ENCODE results near the gene FETUB.

The FETUB gene, protein sequence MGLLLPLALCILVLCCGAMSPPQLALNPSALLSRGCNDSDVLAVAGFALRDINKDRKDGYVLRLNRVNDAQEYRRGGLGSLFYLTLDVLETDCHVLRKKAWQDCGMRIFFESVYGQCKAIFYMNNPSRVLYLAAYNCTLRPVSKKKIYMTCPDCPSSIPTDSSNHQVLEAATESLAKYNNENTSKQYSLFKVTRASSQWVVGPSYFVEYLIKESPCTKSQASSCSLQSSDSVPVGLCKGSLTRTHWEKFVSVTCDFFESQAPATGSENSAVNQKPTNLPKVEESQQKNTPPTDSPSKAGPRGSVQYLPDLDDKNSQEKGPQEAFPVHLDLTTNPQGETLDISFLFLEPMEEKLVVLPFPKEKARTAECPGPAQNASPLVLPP

GRCh38 chr3:186639778-186640472 is at the start of gene FETUB:
Gene FETUB, plus strand, starts transcription at chr3:186640399. Its CDS starts 62 bp downstream, at chr3:186640461.
- in situ Hi-C loops (cut with MboI; ENCODE audit: low sequenced_read_pairs): no loop called here

DNA sequence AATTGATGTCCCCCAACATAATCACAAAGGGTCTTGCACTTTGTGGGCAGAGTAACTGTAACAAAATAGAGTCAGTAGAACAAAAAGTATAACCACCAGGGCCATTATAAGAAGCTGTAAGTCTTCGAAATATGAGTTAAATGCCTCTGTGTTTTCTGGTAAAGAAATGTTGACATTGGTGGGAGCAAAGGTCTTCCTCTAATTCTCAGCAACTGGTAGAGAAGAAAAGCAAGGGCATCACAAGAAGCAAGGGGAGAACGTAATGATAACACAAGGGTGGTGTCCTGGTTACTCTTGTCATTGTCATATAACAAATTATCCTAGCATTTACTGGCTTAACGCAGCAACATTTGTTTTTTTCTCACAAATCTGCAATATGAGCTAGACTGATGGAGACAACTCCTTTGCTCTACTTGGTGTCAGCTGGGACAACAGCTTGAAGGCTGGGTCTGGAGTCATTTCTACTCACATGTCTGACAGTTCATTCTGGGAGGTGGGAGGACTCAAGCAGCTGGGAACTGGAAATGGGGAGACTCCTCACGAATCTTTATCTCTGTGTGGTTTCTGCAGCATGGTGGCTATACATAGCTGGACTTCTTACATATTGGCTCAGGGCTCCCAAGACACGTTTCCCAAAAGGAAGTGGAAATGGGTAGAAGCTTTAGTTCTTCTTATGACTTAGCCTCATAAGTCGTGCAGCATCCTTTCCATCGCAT is 49.5 kb upstream of the FETUB start:
- in situ Hi-C loops (cut with MboI; ENCODE audit: low sequenced_read_pairs): no loop called here

GRCh38 chr3:186592682-186593081 is 47.5 kb upstream of the FETUB start:
- in situ Hi-C loops (cut with MboI; ENCODE audit: low sequenced_read_pairs): no loop called here

DNA sequence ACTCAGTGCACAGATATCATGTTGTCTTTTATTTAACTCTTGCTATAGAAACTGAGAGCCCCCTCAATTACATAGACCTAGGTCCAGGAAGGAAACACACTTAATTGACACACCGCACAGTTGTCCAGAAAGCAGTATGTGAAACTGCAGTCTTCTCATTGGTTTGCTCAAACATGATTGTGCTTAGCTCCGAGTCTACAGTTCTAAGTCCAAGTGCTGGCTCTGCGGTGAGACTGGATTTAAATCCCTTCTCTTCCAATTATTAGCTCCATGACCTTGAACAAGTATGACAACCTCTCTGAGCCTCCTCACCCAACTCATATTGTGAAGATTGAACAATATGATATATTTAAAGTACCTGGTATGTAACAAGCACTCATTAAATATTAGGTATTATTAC is 46.3 kb upstream of the FETUB start:
- in situ Hi-C loops (cut with MboI; ENCODE audit: low sequenced_read_pairs): no loop called here

DNA sequence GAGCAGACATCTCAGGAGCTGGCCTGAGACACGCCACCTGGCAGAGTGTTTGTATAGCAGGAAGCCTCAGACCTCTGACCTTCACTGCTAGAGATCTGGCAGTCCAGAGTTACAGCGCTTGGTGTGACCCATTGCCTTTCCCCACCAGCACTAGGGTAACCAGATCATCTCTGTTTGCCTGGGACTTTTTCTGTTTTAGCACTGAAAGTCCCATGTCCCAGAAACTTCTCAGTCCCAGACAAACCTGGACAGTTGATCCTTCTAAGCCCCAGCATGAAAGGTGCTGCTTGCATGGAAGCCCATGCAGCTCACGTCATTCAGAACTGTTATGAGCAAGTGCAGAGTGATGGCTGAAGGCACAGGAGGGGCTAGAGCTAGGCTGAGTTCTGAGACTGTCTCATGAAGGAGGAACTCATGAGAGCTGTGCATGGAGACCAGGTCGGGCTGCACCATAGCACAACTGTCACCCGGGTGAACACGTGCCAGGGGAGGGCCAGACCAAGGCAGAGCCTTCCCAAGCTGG is 45.5 kb upstream of the FETUB start:
- in situ Hi-C loops (cut with MboI; ENCODE audit: low sequenced_read_pairs): no loop called here

- in situ Hi-C loops (cut with MboI; ENCODE audit: low sequenced_read_pairs): no loop called here
These were observed 43.5 kb upstream of the FETUB start for GRCh38 chr3:186596568-186597287.

GRCh38 chr3:186598108-186598784 is 42.0 kb upstream of the FETUB start:
- in situ Hi-C loops (cut with MboI; ENCODE audit: low sequenced_read_pairs): no loop called here

DNA sequence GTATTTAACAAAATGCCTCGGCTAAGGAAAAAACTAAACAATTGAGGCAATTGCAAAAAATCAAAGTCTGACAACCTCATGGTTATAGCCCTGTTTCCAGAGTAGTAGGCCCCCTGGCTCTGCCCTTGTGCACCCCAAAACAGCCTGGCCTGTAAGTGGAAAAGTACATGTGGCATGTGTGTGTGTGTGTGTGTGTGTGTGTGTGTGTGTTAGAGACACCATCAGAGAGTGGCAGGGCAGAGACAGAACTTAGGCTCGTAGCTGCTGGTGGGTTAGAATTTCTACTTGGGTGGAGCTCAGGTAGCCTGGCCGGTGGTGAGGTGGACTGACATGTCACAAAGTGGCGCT is 41.4 kb upstream of the FETUB start:
- in situ Hi-C loops (cut with MboI; ENCODE audit: low sequenced_read_pairs): no loop called here

- in situ Hi-C loops (cut with MboI; ENCODE audit: low sequenced_read_pairs): no loop called here
These were observed 40.9 kb upstream of the FETUB start for GRCh38 chr3:186599142-186599784.

- in situ Hi-C loops (cut with MboI; ENCODE audit: low sequenced_read_pairs): loop anchor here (25.0 kb wide), 2 partner anchors 213 to 563 kb away; partner anchors contain the start of gene RFC4
These were observed 40.4 kb upstream of the FETUB start for GRCh38 chr3:186599785-186600166.

GRCh38 chr3:186600896-186601295 is 39.3 kb upstream of the FETUB start:
- in situ Hi-C loops (cut with MboI; ENCODE audit: low sequenced_read_pairs): loop anchor here (25.0 kb wide), 2 partner anchors 211 to 561 kb away; partner anchors contain the start of gene RFC4

- in situ Hi-C loops (cut with MboI; ENCODE audit: low sequenced_read_pairs): loop anchor here (25.0 kb wide), 2 partner anchors 209 to 559 kb away; partner anchors contain the start of gene RFC4
These were observed 37.0 kb upstream of the FETUB start for GRCh38 chr3:186603159-186603558.

GRCh38 chr3:186605078-186605477 is 35.1 kb upstream of the FETUB start:
- in situ Hi-C loops (cut with MboI; ENCODE audit: low sequenced_read_pairs): loop anchor here (25.0 kb wide), 2 partner anchors 207 to 557 kb away; partner anchors contain the start of gene RFC4

DNA sequence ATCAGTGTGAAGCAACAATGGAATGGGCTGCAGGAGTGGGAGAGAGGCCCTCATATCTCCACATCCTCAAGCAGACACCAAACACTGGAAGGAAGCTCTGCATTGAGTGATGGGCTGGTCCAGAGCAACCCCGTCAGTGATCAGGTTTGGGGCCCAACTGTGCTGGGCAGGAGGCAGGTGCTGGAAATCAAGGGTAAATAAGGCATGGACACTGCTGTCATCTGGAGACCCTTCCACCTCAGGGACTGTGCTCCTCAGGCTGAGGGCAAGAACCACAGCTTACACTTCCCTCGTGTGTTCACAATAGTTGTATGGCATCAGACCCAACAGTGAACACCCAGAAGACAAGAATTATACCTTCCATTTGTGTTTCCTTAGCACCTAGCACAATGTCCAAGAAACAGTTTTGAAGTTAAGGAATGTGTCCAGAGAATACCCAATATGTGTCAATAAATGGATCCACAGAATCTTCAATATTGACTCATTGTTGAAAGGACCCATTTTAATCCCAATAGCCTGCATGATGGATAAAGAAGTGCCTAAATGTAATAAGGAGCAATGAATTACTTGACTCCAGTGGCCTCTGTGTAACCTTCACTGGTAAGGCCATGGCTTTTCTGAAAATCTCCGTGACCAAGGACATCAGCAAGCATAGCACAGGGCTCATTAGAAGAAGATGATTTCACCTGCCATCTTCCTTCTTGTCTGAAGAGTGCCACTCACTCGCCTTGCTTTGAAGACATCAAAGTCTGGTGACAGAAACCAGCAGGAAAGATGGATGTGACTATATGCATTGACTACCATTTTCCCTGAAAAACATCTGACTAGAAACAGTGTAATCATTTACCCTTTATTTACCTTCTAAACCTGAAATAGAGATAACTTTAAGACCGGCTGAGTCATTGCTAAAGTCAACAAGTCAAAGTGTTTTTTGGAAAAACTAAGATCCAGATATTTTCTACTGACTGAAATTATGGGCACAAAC is 34.3 kb upstream of the FETUB start:
- in situ Hi-C loops (cut with MboI; ENCODE audit: low sequenced_read_pairs): loop anchor here (25.0 kb wide), 2 partner anchors 206 to 556 kb away; partner anchors contain the start of gene RFC4

DNA sequence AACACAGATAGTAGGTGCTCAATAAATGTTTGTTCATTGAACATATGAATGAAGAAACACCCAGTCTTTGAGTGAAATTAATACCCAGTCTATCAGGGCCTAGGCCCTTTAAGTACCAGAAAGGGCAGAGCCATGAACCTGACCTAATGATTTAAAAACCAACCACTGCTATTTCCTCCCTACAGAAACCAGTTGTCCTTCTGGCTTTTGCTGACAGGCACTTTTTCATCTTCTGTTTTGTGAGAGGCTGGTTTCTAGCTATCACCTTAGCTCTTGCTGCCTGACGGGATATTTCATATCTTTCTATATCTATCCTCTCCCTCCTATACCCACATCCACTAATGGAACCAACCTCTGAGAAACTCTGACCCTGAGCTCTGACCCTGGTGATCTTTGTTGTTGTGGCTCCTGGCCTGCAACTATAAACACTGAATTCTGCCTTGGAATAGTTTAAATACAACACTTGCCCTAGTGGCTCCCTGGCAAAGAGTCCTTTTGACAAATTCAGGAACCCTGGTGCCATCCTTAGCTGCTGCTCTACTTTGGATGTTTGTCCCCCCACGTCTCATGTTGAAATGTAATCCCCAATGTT is 31.5 kb upstream of the FETUB start:
- in situ Hi-C loops (cut with MboI; ENCODE audit: low sequenced_read_pairs): loop anchor here (25.0 kb wide), 2 partner anchors 204 to 554 kb away; partner anchors contain the start of gene RFC4

- in situ Hi-C loops (cut with MboI; ENCODE audit: low sequenced_read_pairs): loop anchor here (25.0 kb wide), 2 partner anchors 203 to 553 kb away; partner anchors contain the start of gene RFC4
These were observed 30.8 kb upstream of the FETUB start for GRCh38 chr3:186609247-186609868.

DNA sequence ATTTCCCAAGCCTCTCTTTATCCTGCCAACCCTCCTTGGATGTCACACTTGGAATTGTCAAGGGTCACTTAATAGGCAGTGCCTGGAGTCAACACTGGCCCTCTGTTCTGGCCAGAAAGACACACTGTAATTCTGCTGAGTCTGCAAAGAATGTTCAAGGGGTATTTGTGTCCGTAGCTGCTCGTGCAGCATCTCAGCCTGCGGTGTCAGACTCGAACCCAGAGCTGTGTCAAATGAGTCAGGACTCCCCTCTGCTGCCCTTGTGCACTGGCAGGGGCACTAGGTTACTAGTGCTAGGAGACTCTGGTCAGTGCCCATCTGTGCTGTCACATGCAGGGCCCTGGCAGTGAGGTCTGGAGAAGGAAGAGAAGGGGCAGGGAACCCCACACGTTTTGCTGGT is 28.1 kb upstream of the FETUB start:
- in situ Hi-C loops (cut with MboI; ENCODE audit: low sequenced_read_pairs): loop anchor here (25.0 kb wide), 2 partner anchors 200 to 550 kb away; partner anchors contain the start of gene RFC4

Data from HL-60/S4 treated with retinoic acid at 250 ng/mL for 4 days and 3 days (cell line).